Neural cell (in vitro differentiated cells): Measurements from ENCODE around the gene SNPH. TPM values are rescaled to one million over a fixed set of nuclear protein-coding genes. Genes with fewer than 3 reads are reported as not detected.

ENCODE experiments used
- H2AFZ ChIP-seq: fragments of 200-600, 300-800 bp; sonication (generic), shearing (Covaris generic); 2 replicates; pipeline ENCODE4 v1.6.0; 2014; ENCODE audit warnings: low read depth, mild to moderate bottlenecking, antibody characterized with exemption, low read length, moderate library complexity
- H3F3A ChIP-seq: fragments of 200-600 bp; shearing (Covaris generic); 2 replicates; pipeline ENCODE4 v1.6.1; 2016; ENCODE audit warnings: mild to moderate bottlenecking, moderate library complexity, mixed read lengths, antibody characterized with exemption, low read length; ENCODE audit not compliant: insufficient read depth, poor library complexity, severe bottlenecking
- H3K27ac ChIP-seq: fragments of 200-600, 300-800 bp; sonication (generic), shearing (Covaris generic); 2 replicates; pipeline ENCODE4 v1.5.1; 2014; ENCODE audit warnings: mild to moderate bottlenecking, low read length, moderate library complexity
- H3K27me3 ChIP-seq: fragments of 300-800, 200-600 bp; sonication (generic), shearing (Covaris generic); 2 replicates; pipeline ENCODE4 v1.6.0; 2014; ENCODE audit warnings: mild to moderate bottlenecking, low read depth, low read length, moderate library complexity; ENCODE audit not compliant: insufficient read depth
- H3K36me3 ChIP-seq: fragments of 300-800, 200-600 bp; sonication (generic), shearing (Covaris generic); 2 replicates; pipeline ENCODE4 v1.5.1; 2014; ENCODE audit warnings: mild to moderate bottlenecking, antibody characterized with exemption, low read length, moderate library complexity; ENCODE audit not compliant: insufficient read depth
- H3K4me2 ChIP-seq: fragments of 300-800, 200-600 bp; sonication (generic), shearing (Covaris generic); 2 replicates; pipeline ENCODE4 v1.6.0; 2014; ENCODE audit warnings: mild to moderate bottlenecking, low read length
- H3K4me3 ChIP-seq: fragments of 300-800, 200-600 bp; sonication (generic), shearing (Covaris generic); 2 replicates; pipeline ENCODE4 v1.5.1; 2014; ENCODE audit warnings: mild to moderate bottlenecking, low read length, moderate library complexity
- H3K79me2 ChIP-seq: fragments of 200-600 bp; shearing (Covaris generic); replicated peaks from 2 replicates; pipeline ENCODE4 v1.6.0; 2014; ENCODE audit warnings: mild to moderate bottlenecking, low read length, moderate library complexity; ENCODE audit not compliant: insufficient read depth
- H3K9ac ChIP-seq: fragments of 300-800, 200-600 bp; sonication (generic), shearing (Covaris generic); 2 replicates; pipeline ENCODE4 v1.6.1; 2016; ENCODE audit warnings: mild to moderate bottlenecking, low read length, mixed read lengths
- H3K9me2 ChIP-seq: fragments of 200-600 bp; shearing (Covaris generic); 2 replicates; pipeline ENCODE4 v1.6.1; 2016; ENCODE audit warnings: mild to moderate bottlenecking, low read length, mixed read lengths; ENCODE audit not compliant: insufficient read depth
- H3K9me3 ChIP-seq: fragments of 200-600, 300-800 bp; sonication (generic), shearing (Covaris generic); 2 replicates; pipeline ENCODE4 v1.6.1; 2016; ENCODE audit warnings: mild to moderate bottlenecking, mixed run types, low read length, moderate library complexity, mixed read lengths
- H4K20me1 ChIP-seq: fragments of 200-600 bp; shearing (Covaris generic); 2 replicates; pipeline ENCODE4 v1.6.1; 2016; ENCODE audit warnings: mild to moderate bottlenecking, mixed run types; ENCODE audit not compliant: insufficient read depth
- EP300 ChIP-seq: fragments of 450-650 bp; conservative IDR thresholded peaks from 2 replicates; pipeline ENCODE4 v1.6.1; 2014; ENCODE audit warnings: antibody characterized with exemption, mild to moderate bottlenecking, moderate library complexity; ENCODE audit not compliant: poor library complexity, severe bottlenecking
- EZH2 ChIP-seq: fragments of 200-600, 300-800 bp; shearing (Covaris generic), sonication (generic); IDR thresholded peaks from 2 replicates; pipeline ENCODE4 v1.6.1; 2014; ENCODE audit warnings: antibody characterized with exemption, low read length, borderline replicate concordance, mild to moderate bottlenecking; ENCODE audit not compliant: insufficient read depth, poor library complexity, severe bottlenecking
- MXI1 ChIP-seq: fragments of 450-650 bp; conservative IDR thresholded peaks from 2 replicates; pipeline ENCODE4 v1.6.1; 2014; ENCODE audit warnings: antibody characterized with exemption, mild to moderate bottlenecking; ENCODE audit not compliant: poor library complexity, severe bottlenecking
- POLR2AphosphoS5 ChIP-seq: IDR thresholded peaks from 2 replicates; pipeline ENCODE4 v1.6.1; 2012
- RAD21 ChIP-seq: fragments of 450-650 bp; conservative IDR thresholded peaks from 2 replicates; pipeline ENCODE4 v1.6.1; 2014; ENCODE audit warnings: antibody characterized with exemption, mild to moderate bottlenecking, moderate library complexity
- SMC3 ChIP-seq: fragments of 450-650 bp; conservative IDR thresholded peaks from 2 replicates; pipeline ENCODE4 v1.6.1; 2014; ENCODE audit warnings: antibody characterized with exemption, mild to moderate bottlenecking, moderate library complexity; ENCODE audit not compliant: poor library complexity
- TAF1 ChIP-seq: IDR thresholded peaks from 2 replicates; pipeline ENCODE4 v1.6.1; 2012; ENCODE audit warnings: low read depth
- polyA plus RNA-seq: library from polyadenylated mRNA; depleted of rRNA; stranded (reverse); fragments of >200 nt; gene quantifications from 2 replicates; pipeline ENCODE4 v1.2.3, GENCODE V29; 2014
- TF ChIP-seq, protein P1 (sequence below): IDR thresholded peaks from 2 replicates; pipeline ENCODE4 v1.6.1; 2012; ENCODE audit warnings: borderline replicate concordance
- TF ChIP-seq, protein P2 (sequence below): fragments of 450-650 bp; IDR thresholded peaks from 2 replicates; pipeline ENCODE4 v1.5.1; 2014; ENCODE audit warnings: antibody characterized with exemption, mild to moderate bottlenecking, moderate library complexity; ENCODE audit not compliant: poor library complexity, severe bottlenecking

Gene SNPH
- polyA plus RNA-seq, 1 donor from 2014 or later = 25.6 TPM

DNA sequence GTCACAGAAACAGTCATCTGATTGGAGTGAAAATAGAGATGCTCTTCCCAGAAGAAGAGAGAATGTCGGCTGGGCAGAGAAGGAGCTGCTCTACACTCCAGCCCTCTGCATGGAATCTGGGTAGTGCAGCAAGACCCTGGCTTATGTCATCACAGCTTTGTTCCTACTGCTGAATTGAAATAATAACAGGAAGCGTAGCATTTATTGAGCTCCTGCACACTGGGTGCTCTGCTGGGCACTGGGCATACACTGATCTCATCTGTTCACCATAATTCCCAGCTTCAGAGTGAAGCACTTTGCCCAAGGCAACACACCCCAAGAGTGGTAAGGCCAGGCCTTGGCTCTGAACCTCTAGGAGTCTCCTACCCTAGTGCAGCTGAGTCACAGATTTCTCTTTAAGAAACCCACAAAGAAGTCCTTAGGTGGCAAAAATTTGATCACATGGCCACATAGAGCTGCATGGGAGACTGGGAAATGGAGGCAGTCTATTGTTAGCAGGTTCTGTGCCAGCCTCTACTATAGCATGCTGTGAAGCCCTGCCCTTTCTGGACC is 66.7 kb downstream of the SNPH start:
- no peak overlapping the region for H3K9ac ChIP-seq
- H3K9me3 ChIP-seq = no peaks in the 10 kb centered on the region
- no peaks in the 10 kb centered on the region for H3F3A ChIP-seq
- peaks cover 5% of the 10 kb centered on the region for H3K79me2 ChIP-seq
- H3K4me2 ChIP-seq = no peak overlapping the region
- H3K27me3 ChIP-seq = no peaks in the 10 kb centered on the region
- no peak overlapping the region for H3K27ac ChIP-seq
- H4K20me1 ChIP-seq = no peaks in the 10 kb centered on the region
- no peak for TF ChIP-seq EZH2
- TF ChIP-seq, protein P1, sequence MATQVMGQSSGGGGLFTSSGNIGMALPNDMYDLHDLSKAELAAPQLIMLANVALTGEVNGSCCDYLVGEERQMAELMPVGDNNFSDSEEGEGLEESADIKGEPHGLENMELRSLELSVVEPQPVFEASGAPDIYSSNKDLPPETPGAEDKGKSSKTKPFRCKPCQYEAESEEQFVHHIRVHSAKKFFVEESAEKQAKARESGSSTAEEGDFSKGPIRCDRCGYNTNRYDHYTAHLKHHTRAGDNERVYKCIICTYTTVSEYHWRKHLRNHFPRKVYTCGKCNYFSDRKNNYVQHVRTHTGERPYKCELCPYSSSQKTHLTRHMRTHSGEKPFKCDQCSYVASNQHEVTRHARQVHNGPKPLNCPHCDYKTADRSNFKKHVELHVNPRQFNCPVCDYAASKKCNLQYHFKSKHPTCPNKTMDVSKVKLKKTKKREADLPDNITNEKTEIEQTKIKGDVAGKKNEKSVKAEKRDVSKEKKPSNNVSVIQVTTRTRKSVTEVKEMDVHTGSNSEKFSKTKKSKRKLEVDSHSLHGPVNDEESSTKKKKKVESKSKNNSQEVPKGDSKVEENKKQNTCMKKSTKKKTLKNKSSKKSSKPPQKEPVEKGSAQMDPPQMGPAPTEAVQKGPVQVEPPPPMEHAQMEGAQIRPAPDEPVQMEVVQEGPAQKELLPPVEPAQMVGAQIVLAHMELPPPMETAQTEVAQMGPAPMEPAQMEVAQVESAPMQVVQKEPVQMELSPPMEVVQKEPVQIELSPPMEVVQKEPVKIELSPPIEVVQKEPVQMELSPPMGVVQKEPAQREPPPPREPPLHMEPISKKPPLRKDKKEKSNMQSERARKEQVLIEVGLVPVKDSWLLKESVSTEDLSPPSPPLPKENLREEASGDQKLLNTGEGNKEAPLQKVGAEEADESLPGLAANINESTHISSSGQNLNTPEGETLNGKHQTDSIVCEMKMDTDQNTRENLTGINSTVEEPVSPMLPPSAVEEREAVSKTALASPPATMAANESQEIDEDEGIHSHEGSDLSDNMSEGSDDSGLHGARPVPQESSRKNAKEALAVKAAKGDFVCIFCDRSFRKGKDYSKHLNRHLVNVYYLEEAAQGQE = no peak
- no peak for TF ChIP-seq SMC3
- TF ChIP-seq, protein P2, sequence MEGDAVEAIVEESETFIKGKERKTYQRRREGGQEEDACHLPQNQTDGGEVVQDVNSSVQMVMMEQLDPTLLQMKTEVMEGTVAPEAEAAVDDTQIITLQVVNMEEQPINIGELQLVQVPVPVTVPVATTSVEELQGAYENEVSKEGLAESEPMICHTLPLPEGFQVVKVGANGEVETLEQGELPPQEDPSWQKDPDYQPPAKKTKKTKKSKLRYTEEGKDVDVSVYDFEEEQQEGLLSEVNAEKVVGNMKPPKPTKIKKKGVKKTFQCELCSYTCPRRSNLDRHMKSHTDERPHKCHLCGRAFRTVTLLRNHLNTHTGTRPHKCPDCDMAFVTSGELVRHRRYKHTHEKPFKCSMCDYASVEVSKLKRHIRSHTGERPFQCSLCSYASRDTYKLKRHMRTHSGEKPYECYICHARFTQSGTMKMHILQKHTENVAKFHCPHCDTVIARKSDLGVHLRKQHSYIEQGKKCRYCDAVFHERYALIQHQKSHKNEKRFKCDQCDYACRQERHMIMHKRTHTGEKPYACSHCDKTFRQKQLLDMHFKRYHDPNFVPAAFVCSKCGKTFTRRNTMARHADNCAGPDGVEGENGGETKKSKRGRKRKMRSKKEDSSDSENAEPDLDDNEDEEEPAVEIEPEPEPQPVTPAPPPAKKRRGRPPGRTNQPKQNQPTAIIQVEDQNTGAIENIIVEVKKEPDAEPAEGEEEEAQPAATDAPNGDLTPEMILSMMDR = no peak
- no peak for TF ChIP-seq RAD21
- TF ChIP-seq EP300 = no peak
- TF ChIP-seq POLR2AphosphoS5 = no peak
- no peak overlapping the region for H3K4me3 ChIP-seq
- H2AFZ ChIP-seq = no peak overlapping the region
- no peaks in the 10 kb centered on the region for H3K9me2 ChIP-seq
- no peaks in the 10 kb centered on the region for H3K36me3 ChIP-seq

DNA sequence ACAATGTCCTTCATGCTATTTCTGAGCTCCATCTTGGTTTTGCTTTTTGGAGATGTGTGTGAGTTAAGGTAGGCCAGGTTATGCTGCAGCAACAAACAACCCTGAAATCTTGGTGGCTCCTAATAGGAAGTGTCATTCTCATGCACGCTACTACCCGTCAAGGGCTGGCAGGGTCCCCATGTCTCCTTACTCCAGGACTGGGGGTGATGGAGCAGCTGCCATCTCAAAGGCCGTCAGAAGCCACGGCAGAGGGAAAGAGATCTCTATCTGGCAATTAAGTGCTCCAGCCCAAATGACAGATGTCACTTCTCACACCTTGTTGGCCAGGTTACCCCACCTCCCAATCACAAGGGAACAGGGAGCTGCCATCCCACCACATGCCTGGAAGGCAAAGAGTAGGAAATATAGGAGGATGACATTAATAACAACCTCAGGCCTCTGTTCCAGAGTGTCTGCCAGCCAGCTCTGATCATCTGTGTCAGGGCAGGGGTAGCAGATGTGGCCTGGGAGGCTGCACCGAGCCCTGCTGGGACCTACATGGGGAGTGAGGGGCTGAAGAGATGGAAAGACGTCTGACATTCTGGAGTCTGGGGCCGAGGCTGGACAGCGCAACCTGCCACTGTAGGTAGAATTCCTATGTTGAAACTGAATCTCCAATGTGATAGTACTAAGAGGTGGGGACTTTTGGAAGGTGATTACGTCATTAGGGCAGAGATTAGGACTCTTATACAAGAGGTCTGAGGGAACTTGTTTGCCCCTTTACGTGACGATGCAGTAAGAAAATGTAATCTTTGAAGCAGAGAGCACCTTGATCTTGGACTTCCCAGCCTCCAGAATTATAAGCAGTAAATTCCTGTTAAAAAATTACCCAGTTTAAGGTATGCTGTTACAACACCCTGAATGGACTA is 67.6 kb downstream of the SNPH start:
- no peak overlapping the region for H3K4me2 ChIP-seq
- H3K9me2 ChIP-seq = no peaks in the 10 kb centered on the region
- peaks cover 5% of the 10 kb centered on the region for H3K79me2 ChIP-seq
- no peak overlapping the region for H3K4me3 ChIP-seq
- H4K20me1 ChIP-seq = no peaks in the 10 kb centered on the region
- H2AFZ ChIP-seq = no peak overlapping the region
- no peak overlapping the region for H3K9ac ChIP-seq
- H3K27me3 ChIP-seq = no peaks in the 10 kb centered on the region
- TF ChIP-seq MXI1 (no peak), EP300 (no peak), SMC3 (no peak), TAF1 (no peak), POLR2AphosphoS5 (no peak), RAD21 (no peak), EZH2 (no peak)
- TF ChIP-seq, protein P1 = no peak
- TF ChIP-seq, protein P2 = no peak
- H3K36me3 ChIP-seq = no peaks in the 10 kb centered on the region
- no peak overlapping the region for H3K27ac ChIP-seq
- no peaks in the 10 kb centered on the region for H3K9me3 ChIP-seq
- no peaks in the 10 kb centered on the region for H3F3A ChIP-seq
